ENCODE results near the gene NAPSA. TPM values are rescaled to one million over a fixed set of nuclear protein-coding genes. Genes with fewer than 3 reads are reported as not detected.

Gene NAPSA
- total and polyA plus RNA-seq, 9 of the 15 experiments (the other 6 are each of a cell fraction or from before 2014, with no cell fraction given), result 0.25 to 1.9 (median 0.69) TPM

DNA sequence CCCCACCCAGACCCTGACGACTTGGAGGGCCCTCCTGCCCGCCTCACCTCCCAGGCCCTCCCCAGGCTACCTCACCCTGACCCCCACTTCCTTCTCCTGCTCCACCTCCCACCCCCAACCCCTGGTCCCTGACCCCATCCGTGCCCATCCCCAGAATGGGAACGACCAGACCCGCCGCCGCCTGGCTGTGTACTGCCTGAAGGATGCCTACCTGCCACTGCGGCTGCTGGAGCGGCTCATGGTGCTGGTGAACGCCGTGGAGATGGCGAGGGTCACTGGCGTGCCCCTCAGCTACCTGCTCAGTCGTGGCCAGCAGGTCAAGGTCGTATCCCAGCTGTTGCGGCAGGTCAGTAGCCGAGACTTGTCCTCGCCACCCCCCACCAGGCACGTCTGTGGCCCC lies 41.4 kb upstream of the NAPSA start:
- Histone ChIP-seq H3K9me3 (replicated peaks; ENCODE audit: control insufficient read depth, insufficient read depth, low read depth, low read length) (no peaks in the 10 kb centered on the region), H3K27ac (ENCODE audit: extremely low read depth, low read depth, low read length) (no peak overlapping the region), H3K4me2 (ENCODE audit: insufficient read depth, low read length) (no peak overlapping the region), H3K9ac (ENCODE audit: insufficient read depth in 1 of 2, low read depth in 2 of 2, low read length in 2 of 2) (no peak overlapping the region; a peak in 1 of 4 replicates), H3K4me3 (no peak overlapping the region), H3K9me1 (ENCODE audit: control insufficient read depth, insufficient read depth, low read length) (no peaks in the 10 kb centered on the region), H3K4me1 (replicated peaks in 1 of 2; ENCODE audit: control insufficient read depth in 2 of 2, insufficient read depth in 2 of 2, low read length in 2 of 2) (peaks cover 0 to 16% of the 10 kb centered on the region in 2 experiments; a peak in 1 of 5 replicates), H3K27me3 (ENCODE audit: control insufficient read depth in 2 of 2, insufficient read depth in 2 of 2, low read length in 2 of 2) (no peaks in the 10 kb centered on the region), H2AFZ (ENCODE audit: low read depth, low read length) (no peak overlapping the region), H4K20me1 (replicated peaks; ENCODE audit: control insufficient read depth, insufficient read depth, low read length) (no peaks in the 10 kb centered on the region), H3K36me3 (ENCODE audit: control insufficient read depth, insufficient read depth, low read length) (peaks cover 83% of the 10 kb centered on the region; the same call in 2 of the 3 replicates), H3K79me2 (ENCODE audit: control insufficient read depth, insufficient read depth, low read length) (no peaks in the 10 kb centered on the region)
- FAIRE-seq (no peak), ATAC-seq (no peak), DNase-seq (ENCODE audit: extremely low read depth in 1 of 4, low spot score in 3 of 4) (no peak)
- intact Hi-C loops (cut with micrococcal nuclease) (no loop called here), in situ Hi-C loops (cut with MboI) (no loop called here)
- BruUV-seq (replicated peaks), result no TSS peak
- POLR2A ChIA-PET, result no interaction called here
- TF ChIP-seq HSF4 (CRISPR knock-in tag; IDR thresholded peaks at IDR 0.05; ENCODE audit: borderline replicate concordance) (no peak), ELF4 (CRISPR knock-in tag; IDR thresholded peaks at IDR 0.05) (no peak), POLR2G (IDR thresholded peaks at IDR 0.05; ENCODE audit: low read depth, low read length) (peak; percentile 47), KLF16 (IDR thresholded peaks at IDR 0.05) (no peak), ZNF175 (CRISPR knock-in tag; IDR thresholded peaks at IDR 0.05; ENCODE audit: low read depth) (no peak), MCM3 (IDR thresholded peaks at IDR 0.05) (no peak), RBM15 (IDR thresholded peaks at IDR 0.05; ENCODE audit: insufficient read depth, low read length) (no peak)
- WGBS (ENCODE audit: insufficient coverage, low coverage, missing lambda C conversion rate), result 96% methylated on average over 9 of the region's 19 CpGs
- CTCF ChIA-PET (ENCODE audit: low intra/inter-chr PET ratio), result no interaction called here

Measured in K562 (cell line).